ENCODE results near the gene NRSN1. TPM values are rescaled to one million over a fixed set of nuclear protein-coding genes. Genes with fewer than 3 reads are reported as not detected.
A peak's percentile ranks its signal among the peaks of the same experiment; 100 is the strongest.

The NRSN1 gene
- polyA plus RNA-seq (2012; ENCODE audit: insufficient read depth, insufficient read length, low read depth) = 18.7 TPM

DNA sequence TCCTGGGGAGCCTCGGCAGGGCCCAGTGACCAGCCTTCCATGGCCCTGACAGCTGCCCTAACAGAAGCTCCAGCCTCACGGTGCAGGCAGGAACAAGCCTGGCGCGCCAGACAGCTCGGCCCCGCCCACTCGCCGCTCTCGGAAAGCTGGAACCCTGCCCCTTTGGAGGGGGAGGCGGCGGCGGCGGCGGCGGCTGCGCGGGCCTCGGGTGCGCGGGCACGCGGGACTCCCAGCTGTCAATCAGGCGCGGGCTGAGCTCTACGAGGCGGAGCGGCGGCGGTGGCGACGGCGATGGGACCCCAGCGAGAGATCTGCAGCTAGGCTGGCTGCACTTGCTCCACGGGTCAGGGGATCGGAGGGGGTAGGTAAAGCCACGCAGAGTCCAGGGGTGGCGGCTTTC, at the start of gene NRSN1:
Gene NRSN1, plus strand, starts transcription at position 236 of the 400 bp plus-strand sequence. CDS start 8,113 bp downstream, outside the sequence.
- Histone ChIP-seq H3K9me3 (no peaks in the 10 kb centered on the region), H3K36me3 (peaks cover 15% of the 10 kb centered on the region), H3K4me1 (peaks cover 11% of the 10 kb centered on the region), H3K4me3 (ENCODE audit: low read depth, low read length) (peak within 1 kb of the TSS; percentile 80), H3K27me3 (no peaks in the 10 kb centered on the region)
- peak; percentile 93 for DNase-seq
- no peak for TF ChIP-seq CTCF (IDR thresholded peaks at IDR 0.05; ENCODE audit: low read depth, low read length)

DNA sequence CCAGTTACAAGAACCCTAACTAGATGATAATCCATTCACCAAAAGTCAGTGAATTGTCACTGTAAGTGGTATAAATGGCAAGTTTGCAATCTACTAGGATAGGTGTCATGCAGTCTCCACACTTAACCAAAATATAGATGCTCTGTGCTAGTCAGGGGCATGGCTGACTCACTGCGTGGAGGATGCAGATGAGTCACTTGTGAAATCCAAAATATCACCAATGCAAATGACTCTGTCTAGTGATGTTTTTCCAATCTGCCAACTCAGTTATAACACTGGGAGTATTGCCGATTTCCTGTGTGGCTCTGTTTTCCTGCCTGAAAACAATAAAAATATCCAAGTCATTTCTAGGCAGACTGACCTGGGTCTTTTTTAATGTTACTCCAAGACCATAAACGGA, 47.8 kb upstream of the NRSN1 start:
- Histone ChIP-seq H3K4me3 (ENCODE audit: low read depth, low read length) (no peak overlapping the region), H3K36me3 (no peaks in the 10 kb centered on the region), H3K4me1 (no peaks in the 10 kb centered on the region), H3K9me3 (no peaks in the 10 kb centered on the region), H3K27me3 (no peaks in the 10 kb centered on the region)
- no peak for TF ChIP-seq CTCF (IDR thresholded peaks at IDR 0.05; ENCODE audit: low read depth, low read length)
- no peak for DNase-seq

DNA sequence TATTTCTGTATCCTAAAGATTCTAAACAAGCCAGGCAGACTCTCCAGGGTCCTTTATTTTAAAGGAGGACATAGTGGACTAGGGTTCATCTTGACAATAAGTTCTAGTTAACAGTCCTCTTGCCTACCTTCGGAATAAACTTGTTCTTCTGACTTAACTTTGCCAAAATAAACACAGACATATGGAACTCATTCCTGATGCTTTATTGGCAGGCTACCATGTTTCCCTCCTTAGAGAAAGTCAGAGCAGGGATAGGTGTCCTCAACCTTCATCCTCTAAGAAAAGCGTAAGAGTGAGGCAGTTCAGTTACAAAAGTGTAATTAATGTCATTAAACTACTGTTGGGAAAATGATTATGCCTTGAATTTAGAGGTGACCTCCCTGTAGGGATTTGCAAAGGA, 46.9 kb upstream of the NRSN1 start:
- H3K4me3 ChIP-seq (ENCODE audit: low read depth, low read length) = no peak overlapping the region

DNA sequence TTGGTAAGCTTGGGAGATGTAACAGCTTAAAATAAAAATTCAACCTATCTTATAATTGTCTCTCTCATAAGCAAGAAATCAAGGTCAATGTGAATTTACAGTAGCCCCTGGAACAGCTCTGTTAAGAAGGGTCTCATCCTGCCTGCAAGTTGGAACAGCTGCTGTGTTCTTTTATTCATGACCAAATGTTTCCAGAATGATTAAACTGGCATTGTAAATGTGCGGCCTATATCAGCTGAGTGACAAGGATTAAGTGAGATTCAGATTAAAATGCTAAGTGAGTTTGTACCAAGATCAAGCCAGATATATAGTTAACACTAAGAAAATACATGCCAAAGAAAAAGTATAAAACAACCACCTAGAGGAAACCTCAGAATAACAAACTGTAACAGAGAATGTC, 45.3 kb upstream of the NRSN1 start:
- Histone ChIP-seq H3K4me1 (no peaks in the 10 kb centered on the region), H3K36me3 (no peaks in the 10 kb centered on the region), H3K27me3 (no peaks in the 10 kb centered on the region), H3K4me3 (ENCODE audit: low read depth, low read length) (no peak overlapping the region), H3K9me3 (no peaks in the 10 kb centered on the region)
- no peak for TF ChIP-seq CTCF (IDR thresholded peaks at IDR 0.05; ENCODE audit: low read depth, low read length)
- no peak for DNase-seq

More for the DNA sequence above, 46.9 kb upstream of the NRSN1 start:
- TF ChIP-seq CTCF (IDR thresholded peaks at IDR 0.05; ENCODE audit: low read depth, low read length) = no peak
- Histone ChIP-seq H3K27me3 (no peaks in the 10 kb centered on the region), H3K4me1 (no peaks in the 10 kb centered on the region), H3K9me3 (no peaks in the 10 kb centered on the region), H3K36me3 (no peaks in the 10 kb centered on the region)
- no peak for DNase-seq

- no peaks in the 10 kb centered on the region for H3K4me1 ChIP-seq
- DNase-seq = no peak
- no peaks in the 10 kb centered on the region for H3K27me3 ChIP-seq
- no peaks in the 10 kb centered on the region for H3K9me3 ChIP-seq
- no peaks in the 10 kb centered on the region for H3K36me3 ChIP-seq
- no peak for TF ChIP-seq CTCF (IDR thresholded peaks at IDR 0.05; ENCODE audit: low read depth, low read length)
- no peak overlapping the region for H3K4me3 ChIP-seq (ENCODE audit: low read depth, low read length)
Measured at GRCh38 chr6:24089736-24090135, 36.3 kb upstream of the NRSN1 start.

DNA sequence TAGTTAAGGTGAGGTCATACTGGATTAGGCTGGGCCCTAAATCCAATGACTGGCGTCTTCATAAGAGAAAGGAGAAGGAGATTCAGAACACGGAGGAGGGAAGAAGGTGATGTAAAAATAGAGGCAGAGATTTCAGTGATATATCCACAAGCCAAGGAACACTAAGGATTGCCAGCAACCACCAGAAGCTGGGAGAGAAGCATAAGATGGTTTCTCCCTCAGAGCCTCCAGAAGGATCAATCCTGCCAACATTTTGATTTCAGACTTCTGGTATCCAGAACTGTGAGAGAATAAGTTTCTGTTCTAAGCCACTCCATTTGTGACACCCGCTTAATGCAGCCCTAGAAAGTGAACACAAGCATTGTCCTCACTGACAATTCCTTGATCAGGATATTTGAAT, 33.6 kb upstream of the NRSN1 start:
- no peaks in the 10 kb centered on the region for H3K4me1 ChIP-seq
- no peak for DNase-seq
- no peak for TF ChIP-seq CTCF (IDR thresholded peaks at IDR 0.05; ENCODE audit: low read depth, low read length)
- H3K36me3 ChIP-seq = no peaks in the 10 kb centered on the region
- no peaks in the 10 kb centered on the region for H3K27me3 ChIP-seq
- no peak overlapping the region for H3K4me3 ChIP-seq (ENCODE audit: low read depth, low read length)
- H3K9me3 ChIP-seq = no peaks in the 10 kb centered on the region
